GM18526 (cell line): ENCODE results near the gene VDAC1.

Source experiments
- POLR2A ChIP-seq: IDR thresholded peaks from 3 replicates; pipeline ENCODE4 v1.6.1; 2011; ENCODE audit not compliant: insufficient read length; ENCODE audit errors: extremely low read depth

VDAC1 gene

GRCh38 chr5:134003817-134004625 lies 754 bp downstream of the VDAC1 start:
- no peak for TF ChIP-seq POLR2A

GRCh38 chr5:134003064-134003816 lies 1.5 kb downstream of the VDAC1 start:
- no peak for TF ChIP-seq POLR2A

GRCh38 chr5:134001938-134002731 lies 2.6 kb downstream of the VDAC1 start:
- no peak for TF ChIP-seq POLR2A

GRCh38 chr5:134000696-134001453 lies 3.9 kb downstream of the VDAC1 start:
- no peak for TF ChIP-seq POLR2A

GRCh38 chr5:134000091-134000511 lies 4.7 kb downstream of the VDAC1 start:
- TF ChIP-seq POLR2A = no peak

- TF ChIP-seq POLR2A = no peak
Measured at GRCh38 chr5:133998807-133999206, 6.0 kb downstream of the VDAC1 start.

GRCh38 chr5:133998042-133998441 lies 6.7 kb downstream of the VDAC1 start:
- TF ChIP-seq POLR2A = no peak

- TF ChIP-seq POLR2A = no peak
Measured at GRCh38 chr5:133996683-133997252, 8.0 kb downstream of the VDAC1 start.

- TF ChIP-seq POLR2A = no peak
Measured at GRCh38 chr5:133995883-133996563, 8.8 kb downstream of the VDAC1 start.

- no peak for TF ChIP-seq POLR2A
Measured at GRCh38 chr5:133995341-133995740, 9.4 kb downstream of the VDAC1 start.

GRCh38 chr5:133994990-133995333 lies 9.8 kb downstream of the VDAC1 start:
- TF ChIP-seq POLR2A = no peak

GRCh38 chr5:133994297-133994989 lies 10.3 kb downstream of the VDAC1 start:
- TF ChIP-seq POLR2A = no peak

- TF ChIP-seq POLR2A = no peak
Measured at GRCh38 chr5:133993185-133993936, 11.4 kb downstream of the VDAC1 start.
